WERI-Rb-1 (cell line): ENCODE data around the gene WDR12.

ENCODE experiments used
- DNase-seq: peaks from one replicate; pipeline ENCODE4 v3.0.0-alpha.2; 2020
- H3K27ac ChIP-seq: fragments of 250-450 bp; sonication (Bioruptor Pico); 2 replicates; pipeline ENCODE4 v1.5.1; 2020; ENCODE audit warnings: mild to moderate bottlenecking, moderate library complexity
- H3K27me3 ChIP-seq: fragments of 250-450 bp; sonication (Bioruptor Pico); 2 replicates; pipeline ENCODE4 v1.5.1; 2021; ENCODE audit warnings: mild to moderate bottlenecking, low read depth, moderate library complexity; ENCODE audit not compliant: insufficient read depth, severe bottlenecking
- H3K36me3 ChIP-seq: fragments of 250-450 bp; sonication (Bioruptor Pico); 2 replicates; pipeline ENCODE4 v1.5.1; 2020; ENCODE audit warnings: mild to moderate bottlenecking, moderate library complexity
- H3K4me3 ChIP-seq: 2 replicates; pipeline ENCODE4 v1.5.1; 2011; ENCODE audit warnings: low read depth, mild to moderate bottlenecking, control low read depth, low read length
- H3K9me3 ChIP-seq: fragments of 250-450 bp; sonication (Bioruptor Pico); 2 replicates; pipeline ENCODE4 v1.5.1; 2021; ENCODE audit warnings: mild to moderate bottlenecking, moderate library complexity; ENCODE audit not compliant: severe bottlenecking
- TF ChIP-seq, protein P1 (sequence below): IDR thresholded peaks from 2 replicates; pipeline ENCODE4 v1.5.1; 2011; ENCODE audit warnings: low read depth, mild to moderate bottlenecking, control low read depth, inconsistent platforms, low read length

The WDR12 gene

DNA sequence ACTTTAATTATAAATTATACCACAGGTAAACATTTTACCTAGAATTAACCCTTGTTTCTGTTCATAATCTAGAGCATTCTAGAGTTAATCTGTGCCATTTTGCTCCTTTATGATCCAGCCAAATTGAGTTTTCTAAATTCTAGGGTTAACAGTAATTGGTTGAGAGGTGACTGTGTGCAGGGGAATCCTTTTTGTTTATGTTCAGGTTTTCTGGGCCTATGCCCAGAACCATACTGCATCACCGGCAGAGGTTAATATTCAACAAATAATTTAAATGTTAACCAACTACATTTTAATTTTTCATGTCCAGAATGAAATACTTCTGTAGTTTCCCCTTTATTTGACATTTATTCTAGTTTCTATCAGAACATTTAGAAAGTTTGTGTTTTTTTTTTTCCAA, 32.9 kb upstream of the WDR12 start:
- Histone ChIP-seq H3K27me3 (no peaks in the 10 kb centered on the region), H3K4me3 (no peak overlapping the region), H3K9me3 (no peaks in the 10 kb centered on the region), H3K27ac (no peak overlapping the region), H3K36me3 (no peaks in the 10 kb centered on the region)
- DNase-seq, result no peak
- TF ChIP-seq, protein P1, sequence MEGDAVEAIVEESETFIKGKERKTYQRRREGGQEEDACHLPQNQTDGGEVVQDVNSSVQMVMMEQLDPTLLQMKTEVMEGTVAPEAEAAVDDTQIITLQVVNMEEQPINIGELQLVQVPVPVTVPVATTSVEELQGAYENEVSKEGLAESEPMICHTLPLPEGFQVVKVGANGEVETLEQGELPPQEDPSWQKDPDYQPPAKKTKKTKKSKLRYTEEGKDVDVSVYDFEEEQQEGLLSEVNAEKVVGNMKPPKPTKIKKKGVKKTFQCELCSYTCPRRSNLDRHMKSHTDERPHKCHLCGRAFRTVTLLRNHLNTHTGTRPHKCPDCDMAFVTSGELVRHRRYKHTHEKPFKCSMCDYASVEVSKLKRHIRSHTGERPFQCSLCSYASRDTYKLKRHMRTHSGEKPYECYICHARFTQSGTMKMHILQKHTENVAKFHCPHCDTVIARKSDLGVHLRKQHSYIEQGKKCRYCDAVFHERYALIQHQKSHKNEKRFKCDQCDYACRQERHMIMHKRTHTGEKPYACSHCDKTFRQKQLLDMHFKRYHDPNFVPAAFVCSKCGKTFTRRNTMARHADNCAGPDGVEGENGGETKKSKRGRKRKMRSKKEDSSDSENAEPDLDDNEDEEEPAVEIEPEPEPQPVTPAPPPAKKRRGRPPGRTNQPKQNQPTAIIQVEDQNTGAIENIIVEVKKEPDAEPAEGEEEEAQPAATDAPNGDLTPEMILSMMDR, result no peak

DNA sequence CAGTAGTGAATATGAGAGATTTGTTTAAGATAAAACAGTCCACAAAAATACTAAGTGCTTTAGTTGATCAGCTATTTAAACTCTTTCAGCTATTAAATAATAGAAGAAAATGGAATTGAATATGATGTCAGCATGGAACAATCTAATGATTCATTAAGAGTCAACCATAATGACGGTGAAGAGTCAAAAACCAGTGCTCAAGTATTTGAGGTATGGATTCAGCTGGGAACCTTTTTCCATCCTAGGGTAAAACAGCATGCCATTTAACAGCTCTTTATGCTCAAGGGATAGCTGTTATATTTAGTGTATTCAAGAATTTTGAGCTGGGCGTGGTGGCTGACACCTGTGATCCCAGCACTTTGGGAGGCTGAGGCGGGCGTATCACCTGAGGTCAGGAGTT, 30.3 kb upstream of the WDR12 start:
- Histone ChIP-seq H3K27me3 (no peaks in the 10 kb centered on the region), H3K9me3 (no peaks in the 10 kb centered on the region), H3K4me3 (no peak overlapping the region), H3K27ac (no peak overlapping the region), H3K36me3 (no peaks in the 10 kb centered on the region)
- TF ChIP-seq, protein P1, result no peak
- DNase-seq, result no peak

DNA sequence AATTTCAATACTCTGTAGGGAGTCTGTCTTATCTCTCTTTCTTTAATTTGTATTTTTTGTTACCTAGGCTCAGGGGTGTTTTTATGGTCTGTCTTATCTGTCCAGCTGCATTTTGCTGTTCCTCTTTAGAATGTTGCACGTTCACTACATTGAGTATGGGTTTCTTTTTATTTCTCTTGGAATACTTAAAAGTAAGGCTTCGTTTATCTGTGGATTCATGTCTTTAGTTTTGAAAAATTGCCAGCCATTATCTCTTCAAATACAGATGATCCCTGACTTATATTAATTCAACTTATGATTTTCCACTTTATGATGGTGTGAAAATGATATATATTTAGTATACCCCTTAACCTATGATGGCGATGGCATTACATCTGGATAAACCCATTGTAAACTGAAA, 27.5 kb upstream of the WDR12 start:
- TF ChIP-seq, protein P1, result no peak
- no peak overlapping the region for H3K27ac ChIP-seq
- no peak overlapping the region for H3K4me3 ChIP-seq
- DNase-seq, result no peak
- H3K27me3 ChIP-seq, result no peaks in the 10 kb centered on the region
- no peaks in the 10 kb centered on the region for H3K36me3 ChIP-seq
- no peaks in the 10 kb centered on the region for H3K9me3 ChIP-seq

DNA sequence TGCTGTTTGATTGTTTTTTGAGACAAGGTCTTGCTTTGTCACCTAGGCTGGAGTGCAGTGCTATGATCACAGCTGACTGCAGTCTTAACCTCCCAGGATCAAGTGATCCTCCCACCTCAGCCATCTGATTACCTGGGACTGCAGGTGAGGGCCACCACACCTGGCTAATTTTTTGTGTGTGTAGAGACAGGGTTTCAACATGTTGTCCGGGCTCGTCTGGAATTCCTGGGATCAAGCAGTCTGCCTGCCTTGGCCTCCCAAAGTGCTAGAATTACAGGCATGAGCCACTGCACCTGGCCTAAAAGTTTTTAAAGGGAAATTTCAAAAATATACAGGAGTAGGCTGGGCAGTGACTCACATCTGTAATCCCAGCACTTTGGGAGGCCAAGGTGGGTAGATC, 23.0 kb upstream of the WDR12 start:
- Histone ChIP-seq H3K27ac (no peak overlapping the region), H3K36me3 (no peaks in the 10 kb centered on the region), H3K4me3 (no peak overlapping the region), H3K27me3 (no peaks in the 10 kb centered on the region), H3K9me3 (no peaks in the 10 kb centered on the region)
- no peak for DNase-seq
- TF ChIP-seq, protein P1, result no peak

DNA sequence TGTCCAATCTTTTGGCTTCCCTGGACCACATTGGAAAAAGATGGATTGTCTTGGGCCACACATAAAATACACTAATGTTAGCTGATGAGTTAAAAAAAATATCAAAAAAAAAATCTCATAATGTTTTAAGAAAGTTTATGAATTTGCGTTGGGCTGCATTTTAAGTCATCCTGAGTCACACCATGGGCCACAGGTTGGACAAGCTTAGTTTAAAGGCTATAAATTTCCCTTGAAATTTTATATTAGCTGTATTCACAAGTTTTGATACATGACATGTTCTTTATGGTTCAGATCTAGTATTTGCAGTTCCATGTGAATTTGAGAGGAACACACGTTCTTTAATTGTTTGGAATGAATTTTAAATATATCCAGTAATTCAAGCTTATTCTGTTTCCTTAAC, 22.5 kb upstream of the WDR12 start:
- Histone ChIP-seq H3K36me3 (no peaks in the 10 kb centered on the region), H3K27me3 (no peaks in the 10 kb centered on the region), H3K9me3 (no peaks in the 10 kb centered on the region), H3K4me3 (no peak overlapping the region), H3K27ac (no peak overlapping the region)
- no peak for DNase-seq
- TF ChIP-seq, protein P1, result no peak

DNA sequence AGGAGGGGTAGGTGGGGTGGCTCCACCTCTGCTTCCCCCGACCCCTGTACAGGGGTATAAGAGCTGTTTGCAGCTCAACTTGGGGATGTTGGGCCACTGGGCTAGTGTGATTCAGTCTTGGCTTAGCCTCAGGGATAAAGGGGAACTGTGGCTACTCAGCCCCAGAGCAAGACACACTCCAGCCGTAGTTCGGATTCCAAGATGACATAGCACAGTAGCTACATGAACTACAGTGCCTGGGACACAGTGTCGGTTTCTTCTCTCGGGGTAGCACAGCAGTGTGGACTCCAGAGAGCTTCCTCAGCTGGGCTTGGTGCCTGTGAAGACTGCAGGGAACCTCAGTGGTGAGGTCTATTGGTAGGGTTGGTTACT, 21.7 kb upstream of the WDR12 start:
- no peaks in the 10 kb centered on the region for H3K9me3 ChIP-seq
- TF ChIP-seq, protein P1, result no peak
- no peak overlapping the region for H3K27ac ChIP-seq
- no peak overlapping the region for H3K4me3 ChIP-seq
- no peaks in the 10 kb centered on the region for H3K27me3 ChIP-seq
- no peak for DNase-seq
- no peaks in the 10 kb centered on the region for H3K36me3 ChIP-seq
